ENCODE results near the gene HBS1L.

The HBS1L gene

DNA sequence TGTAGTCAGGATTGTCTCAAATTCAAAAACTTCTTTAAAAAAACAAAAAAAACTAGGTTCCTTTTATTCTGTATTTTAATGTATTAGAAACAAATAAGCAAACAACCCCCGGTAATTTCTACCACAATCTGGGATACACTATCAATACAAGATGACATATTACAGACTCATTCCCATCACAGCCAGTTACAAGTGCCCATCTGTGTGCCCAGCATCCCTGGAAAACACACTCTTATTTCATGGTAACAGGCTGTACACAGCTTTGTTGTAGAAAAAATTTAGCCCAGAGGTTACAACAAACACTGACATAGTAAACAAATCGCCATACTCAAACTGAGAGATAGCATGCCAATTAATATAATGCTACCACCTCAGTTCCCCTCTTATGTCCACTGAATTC, 16.3 kb downstream of the HBS1L start:
- Mint-ChIP-seq H3K27me3 (no peaks in the 10 kb centered on the region), H3K4me3 (no peak overlapping the region), H3K9me3 (no peaks in the 10 kb centered on the region), H3K36me3 (peaks cover 27 to 43% of the 10 kb centered on the region in 2 donors), H3K27ac (no peak overlapping the region), H3K4me1 (peaks cover 4 to 18% of the 10 kb centered on the region in 2 donors)
- no peak for ATAC-seq (replicated peaks)
- no peak for DNase-seq

GRCh38 chr6:135037541-135037940, 17.1 kb downstream of the HBS1L start:
- Mint-ChIP-seq H3K27me3 (no peaks in the 10 kb centered on the region), H3K4me1 (peaks cover 0 to 16% of the 10 kb centered on the region in 2 donors), H3K4me3 (no peak overlapping the region), H3K27ac (no peak overlapping the region), H3K9me3 (no peaks in the 10 kb centered on the region), H3K36me3 (peaks cover 24 to 38% of the 10 kb centered on the region in 2 donors)
- ATAC-seq (replicated peaks) (no peak), DNase-seq (no peak)

- Mint-ChIP-seq H3K4me1 (peaks cover 0 to 12% of the 10 kb centered on the region in 2 donors), H3K9me3 (no peaks in the 10 kb centered on the region), H3K4me3 (no peak overlapping the region), H3K36me3 (peaks cover 22 to 33% of the 10 kb centered on the region in 2 donors), H3K27ac (no peak overlapping the region), H3K27me3 (no peaks in the 10 kb centered on the region)
- DNase-seq (no peak), ATAC-seq (replicated peaks) (no peak)
Observed at GRCh38 chr6:135036731-135037420, 17.7 kb downstream of the HBS1L start.

- DNase-seq (no peak), ATAC-seq (replicated peaks) (no peak)
- no peak overlapping the region for H3K27ac Mint-ChIP-seq
- no peaks in the 10 kb centered on the region for H3K9me3 Mint-ChIP-seq
- peaks cover 7 to 23% of the 10 kb centered on the region in 2 donors for H3K4me1 Mint-ChIP-seq
- H3K4me3 Mint-ChIP-seq, result no peak overlapping the region
- H3K36me3 Mint-ChIP-seq, result peaks cover 26 to 37% of the 10 kb centered on the region in 2 donors
- no peaks in the 10 kb centered on the region for H3K27me3 Mint-ChIP-seq
Observed at GRCh38 chr6:135033238-135033637, 21.4 kb downstream of the HBS1L start.

DNA sequence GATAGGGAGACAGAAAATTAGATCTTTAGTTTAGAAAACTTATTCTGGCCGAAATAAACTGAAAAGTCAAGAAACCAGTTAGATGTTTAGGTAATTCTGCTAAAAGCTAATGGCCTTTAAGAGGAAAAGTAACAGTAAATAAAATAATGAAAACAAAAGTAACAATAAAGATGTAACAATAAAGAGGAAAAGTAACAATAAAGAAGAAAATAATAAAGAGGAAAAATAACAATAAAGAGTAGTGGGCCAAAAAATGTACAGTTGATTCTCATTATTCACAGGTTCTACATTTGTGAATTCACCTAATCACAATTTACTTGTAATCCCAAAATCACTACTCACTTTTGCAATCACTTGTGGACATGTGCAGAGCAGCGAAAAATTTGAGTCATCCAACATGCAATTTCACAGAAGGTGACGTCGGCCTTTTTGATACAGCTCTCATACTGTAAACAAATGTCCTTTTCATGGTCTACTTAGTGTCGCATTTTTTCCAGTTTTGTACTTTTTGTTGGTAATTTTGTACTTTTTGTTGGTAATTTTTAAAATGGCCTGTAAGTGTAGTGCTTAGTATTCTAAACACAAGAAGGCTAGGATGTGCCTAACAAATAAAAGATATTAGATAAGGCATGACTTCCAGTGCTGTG, 24.0 kb downstream of the HBS1L start:
- no peaks in the 10 kb centered on the region for H3K27me3 Mint-ChIP-seq
- peaks cover 9 to 30% of the 10 kb centered on the region in 2 donors for H3K4me1 Mint-ChIP-seq
- DNase-seq (no peak), ATAC-seq (replicated peaks) (no peak)
- H3K36me3 Mint-ChIP-seq, result peaks cover 27 to 46% of the 10 kb centered on the region in 2 donors
- no peaks in the 10 kb centered on the region for H3K9me3 Mint-ChIP-seq
- peak overlapping the region in 1 of 2 donors; percentile 1 for H3K4me3 Mint-ChIP-seq
- H3K27ac Mint-ChIP-seq, result no peak overlapping the region

GRCh38 chr6:135030056-135030473, 24.6 kb downstream of the HBS1L start:
- Mint-ChIP-seq H3K36me3 (peaks cover 29 to 51% of the 10 kb centered on the region in 2 donors), H3K27me3 (no peaks in the 10 kb centered on the region), H3K4me3 (peak overlapping the region; percentile 1), H3K27ac (no peak overlapping the region), H3K9me3 (no peaks in the 10 kb centered on the region), H3K4me1 (peaks cover 10 to 36% of the 10 kb centered on the region in 2 donors)
- DNase-seq (no peak), ATAC-seq (replicated peaks) (peak; percentile 79 to 95)

GRCh38 chr6:135025775-135026174, 28.8 kb downstream of the HBS1L start:
- Mint-ChIP-seq H3K36me3 (peaks cover 28 to 41% of the 10 kb centered on the region in 2 donors), H3K9me3 (no peaks in the 10 kb centered on the region), H3K27me3 (no peaks in the 10 kb centered on the region), H3K27ac (no peak overlapping the region), H3K4me3 (no peak overlapping the region), H3K4me1 (peaks cover 12 to 33% of the 10 kb centered on the region in 2 donors)
- ATAC-seq (replicated peaks) (no peak), DNase-seq (no peak)

GRCh38 chr6:135025175-135025574, 29.4 kb downstream of the HBS1L start:
- DNase-seq (no peak), ATAC-seq (replicated peaks) (no peak)
- no peaks in the 10 kb centered on the region for H3K27me3 Mint-ChIP-seq
- H3K36me3 Mint-ChIP-seq, result peaks cover 26 to 38% of the 10 kb centered on the region in 2 donors
- H3K4me1 Mint-ChIP-seq, result peaks cover 10 to 30% of the 10 kb centered on the region in 2 donors
- H3K4me3 Mint-ChIP-seq, result no peak overlapping the region
- H3K9me3 Mint-ChIP-seq, result no peaks in the 10 kb centered on the region
- H3K27ac Mint-ChIP-seq, result no peak overlapping the region

DNA sequence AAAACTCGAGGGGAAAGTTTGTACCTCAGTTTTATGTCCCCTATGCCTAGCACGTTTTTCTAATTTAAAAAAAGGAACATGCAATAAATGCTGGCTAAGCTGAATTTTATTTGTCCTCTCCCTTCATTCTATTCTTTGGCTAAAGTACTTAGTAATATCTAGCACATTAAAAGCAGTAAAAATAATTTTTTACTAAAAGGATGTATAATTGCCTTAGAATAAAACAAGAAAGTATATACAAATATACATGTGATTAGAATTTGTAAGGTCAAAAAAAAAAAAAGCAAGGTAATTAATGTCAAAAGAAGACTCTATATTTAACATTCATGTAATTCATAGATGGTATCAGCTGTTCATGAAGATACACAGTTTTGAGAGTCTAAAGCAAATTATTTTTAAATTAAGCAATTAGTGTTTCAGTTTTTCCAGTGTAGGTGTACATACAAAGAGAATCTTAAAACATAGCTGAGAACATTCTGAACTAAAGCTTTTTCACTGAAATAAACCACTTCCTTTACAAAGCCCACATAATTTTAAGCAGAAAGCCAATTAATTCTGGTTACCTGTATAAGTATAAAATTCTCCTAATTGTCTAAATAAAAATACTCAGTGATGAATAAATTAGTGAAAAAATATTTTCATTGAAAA, 32.4 kb downstream of the HBS1L start:
- DNase-seq (no peak), ATAC-seq (replicated peaks) (no peak)
- no peak overlapping the region for H3K4me3 Mint-ChIP-seq

DNA sequence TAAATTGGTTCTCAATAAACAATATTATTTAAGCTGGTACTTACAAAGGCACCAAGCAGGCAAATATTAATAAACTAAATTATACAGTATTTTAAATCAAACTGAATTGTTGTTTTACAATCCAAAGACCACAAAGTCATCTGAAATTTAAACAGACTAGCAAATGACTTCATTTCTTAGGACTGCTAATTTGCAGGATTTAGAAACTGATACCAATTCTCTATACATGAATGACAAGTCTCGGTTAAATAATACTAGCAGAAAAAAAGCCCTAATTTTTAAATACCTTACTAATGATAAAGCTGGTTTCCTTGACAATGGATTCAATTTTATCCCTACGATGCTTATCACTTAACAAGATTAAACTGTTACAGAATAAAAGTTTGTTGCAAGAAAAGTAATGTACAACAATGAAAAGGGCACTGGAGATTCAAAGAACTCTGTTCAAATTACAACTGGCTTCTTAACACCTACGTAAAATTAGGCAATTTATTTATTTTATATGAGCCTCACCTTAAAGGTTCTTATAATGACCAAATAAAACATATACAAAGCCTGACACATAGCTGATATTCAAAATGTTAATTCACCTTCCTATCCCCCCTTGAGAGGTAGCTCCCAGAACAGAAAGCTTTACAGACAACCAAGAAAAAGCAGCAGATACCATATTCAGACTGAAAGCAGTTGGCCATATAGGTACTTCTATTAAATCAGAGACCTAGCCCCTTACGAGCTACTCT, 33.1 kb downstream of the HBS1L start:
- Mint-ChIP-seq H3K4me1 (peaks cover 8 to 23% of the 10 kb centered on the region in 2 donors), H3K9me3 (no peaks in the 10 kb centered on the region), H3K4me3 (no peak overlapping the region), H3K27me3 (no peaks in the 10 kb centered on the region), H3K27ac (no peak overlapping the region), H3K36me3 (peaks cover 20 to 23% of the 10 kb centered on the region in 2 donors)
- no peak for ATAC-seq (replicated peaks)
- no peak for DNase-seq

More for the DNA sequence above, 32.4 kb downstream of the HBS1L start:
- Mint-ChIP-seq H3K27ac (no peak overlapping the region), H3K27me3 (no peaks in the 10 kb centered on the region), H3K36me3 (peaks cover 21 to 26% of the 10 kb centered on the region in 2 donors), H3K9me3 (no peaks in the 10 kb centered on the region), H3K4me1 (peaks cover 8 to 23% of the 10 kb centered on the region in 2 donors)

- peaks cover 11 to 22% of the 10 kb centered on the region in 2 donors for H3K4me1 Mint-ChIP-seq
- DNase-seq, result no peak
- H3K27me3 Mint-ChIP-seq, result no peaks in the 10 kb centered on the region
- H3K27ac Mint-ChIP-seq, result no peak overlapping the region
- H3K36me3 Mint-ChIP-seq, result peaks cover 13 to 18% of the 10 kb centered on the region in 2 donors
- no peak overlapping the region for H3K4me3 Mint-ChIP-seq
- ATAC-seq (replicated peaks), result no peak
- H3K9me3 Mint-ChIP-seq, result no peaks in the 10 kb centered on the region
Observed at GRCh38 chr6:135018941-135019340, 35.7 kb downstream of the HBS1L start.

DNA sequence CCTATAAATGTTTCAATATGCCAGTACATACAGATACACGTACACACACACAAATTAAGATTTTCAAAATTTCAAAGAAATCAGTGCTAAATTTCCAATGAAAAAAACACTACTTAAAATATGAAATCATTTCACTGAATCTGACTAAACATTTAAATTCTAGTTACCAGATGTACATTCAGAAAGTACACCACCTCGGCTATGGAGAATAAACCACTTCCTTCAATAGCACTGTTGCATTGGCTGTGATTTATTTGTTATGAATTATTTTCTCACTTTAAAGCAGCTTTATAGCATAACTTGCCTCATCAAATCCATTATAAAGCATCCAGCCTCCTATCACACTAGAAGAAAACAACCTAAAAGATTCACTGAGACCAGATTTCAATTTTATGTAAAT, 36.6 kb downstream of the HBS1L start:
- H3K27ac Mint-ChIP-seq, result no peak overlapping the region
- DNase-seq (no peak), ATAC-seq (replicated peaks) (no peak)
- no peak overlapping the region for H3K4me3 Mint-ChIP-seq
- H3K9me3 Mint-ChIP-seq, result no peaks in the 10 kb centered on the region
- H3K4me1 Mint-ChIP-seq, result peaks cover 16 to 25% of the 10 kb centered on the region in 2 donors
- no peaks in the 10 kb centered on the region for H3K27me3 Mint-ChIP-seq
- peaks cover 18 to 23% of the 10 kb centered on the region in 2 donors for H3K36me3 Mint-ChIP-seq

DNA sequence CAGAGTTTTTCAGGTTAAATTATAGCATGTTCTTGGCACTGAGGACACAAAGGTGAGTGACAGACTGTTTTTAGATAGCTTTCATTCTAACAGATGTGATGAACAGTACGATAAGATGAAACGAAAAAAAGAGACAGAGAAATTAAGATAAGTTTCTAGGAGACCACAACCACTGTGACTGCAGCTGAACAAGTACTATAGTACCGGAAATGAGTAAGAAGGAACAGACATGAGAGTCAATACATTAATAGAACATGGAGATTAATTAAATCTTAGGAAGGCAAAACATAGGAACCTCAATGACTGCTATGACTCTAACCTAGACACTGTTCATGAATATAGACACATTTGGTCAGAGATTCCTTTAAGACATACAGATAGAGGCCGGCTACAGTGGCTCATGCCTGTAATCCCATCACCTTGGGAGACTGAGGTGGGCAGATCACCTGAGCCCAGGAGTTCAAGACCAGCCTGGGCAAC, 40.2 kb downstream of the HBS1L start:
- Mint-ChIP-seq H3K4me3 (no peak overlapping the region), H3K27ac (peak overlapping the region; percentile 7), H3K36me3 (peaks cover 26 to 35% of the 10 kb centered on the region in 2 donors), H3K4me1 (peaks cover 21 to 22% of the 10 kb centered on the region in 2 donors), H3K9me3 (no peaks in the 10 kb centered on the region), H3K27me3 (no peaks in the 10 kb centered on the region)
- peak; percentile 63 to 80 for ATAC-seq (replicated peaks)
- no peak for DNase-seq

DNA sequence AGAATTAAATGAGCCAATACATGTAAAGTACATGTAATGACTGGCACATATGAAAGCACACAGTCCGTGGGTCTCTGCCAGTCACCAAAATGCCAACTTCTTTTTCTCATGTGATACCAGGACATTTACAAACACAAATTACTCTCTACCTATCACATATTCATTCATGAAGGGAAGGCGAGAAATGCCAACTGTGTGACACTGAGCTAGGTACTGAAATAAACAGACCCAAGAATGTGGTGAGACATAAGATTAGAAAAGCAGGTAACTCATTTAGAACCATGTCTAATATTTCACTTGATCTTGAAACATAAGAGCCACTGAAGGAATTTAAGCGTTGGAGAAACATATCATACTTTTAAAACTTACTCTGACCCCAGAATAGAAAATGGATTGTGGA, 41.4 kb downstream of the HBS1L start:
- H3K9me3 Mint-ChIP-seq, result no peaks in the 10 kb centered on the region
- H3K27ac Mint-ChIP-seq, result peak overlapping the region; percentile 28
- no peak overlapping the region for H3K4me3 Mint-ChIP-seq
- H3K27me3 Mint-ChIP-seq, result no peaks in the 10 kb centered on the region
- ATAC-seq (replicated peaks), result no peak
- peaks cover 25 to 28% of the 10 kb centered on the region in 2 donors for H3K4me1 Mint-ChIP-seq
- DNase-seq, result no peak
- H3K36me3 Mint-ChIP-seq, result peaks cover 23 to 33% of the 10 kb centered on the region in 2 donors
